NCI-H2081 (cell line): ENCODE results near the gene ZNF276.

ENCODE experiments used
- DNase-seq, 2 experiments: peaks; one replicate each; lab custom pipeline; 2025; lab: John Stamatoyannopoulos, UW

ZNF276 gene

GRCh38 chr16:89785523-89786155 lies 64.3 kb downstream of the ZNF276 start:
- no peak for DNase-seq

GRCh38 chr16:89786474-89787364 lies 65.4 kb downstream of the ZNF276 start:
- DNase-seq, result no peak

DNA sequence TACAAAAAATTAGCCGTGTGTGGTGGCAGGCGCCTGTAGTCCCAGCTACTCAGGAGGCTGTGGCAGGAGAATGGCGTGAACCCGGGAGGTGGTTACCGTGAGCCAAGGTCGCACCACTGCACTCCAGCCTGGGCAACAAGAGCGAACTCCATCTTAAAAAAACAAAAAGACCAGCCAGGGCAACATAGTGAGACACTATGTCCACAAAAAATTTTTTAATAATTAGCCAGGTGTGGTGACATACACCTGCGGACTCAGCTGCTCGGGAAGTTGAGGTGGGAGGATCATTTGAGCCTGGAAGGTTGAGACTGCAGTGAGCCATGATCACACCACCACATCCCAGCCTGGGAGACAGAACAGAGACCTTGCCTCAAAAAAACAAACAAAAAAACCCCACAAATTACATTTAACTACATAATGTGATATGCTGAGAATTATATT lies 66.0 kb downstream of the ZNF276 start:
- no peak for DNase-seq
